ENCODE results near the gene AGRN. TPM values are rescaled to one million over a fixed set of nuclear protein-coding genes. Genes with fewer than 3 reads are reported as not detected.

The AGRN gene
- total RNA-seq, 4 donors from 2014 or later, result 50.6 to 84.8 (median 71.1) TPM

DNA sequence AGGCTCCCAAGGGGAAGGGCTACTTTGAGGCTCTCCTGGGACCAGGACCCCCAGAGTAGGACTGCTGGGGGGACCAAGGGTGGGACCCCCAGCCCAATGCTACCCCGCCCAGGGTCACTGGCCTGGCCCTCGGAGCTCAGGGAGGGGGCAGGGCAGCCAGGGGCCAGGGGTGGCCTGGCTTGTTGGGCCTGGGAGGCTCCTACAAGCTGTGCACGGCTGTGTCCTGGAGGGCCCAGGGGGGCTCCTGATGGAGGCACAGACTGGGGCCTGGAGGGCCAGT, 22.3 kb upstream of the AGRN start:
- Histone ChIP-seq H3K9me3 (no peaks in the 10 kb centered on the region), H3K4me1 (peaks cover 44% of the 10 kb centered on the region), H3K27ac (no peak overlapping the region), H3K4me3 (no peak overlapping the region), H3K27me3 (peaks cover 61% of the 10 kb centered on the region), H3K36me3 (no peaks in the 10 kb centered on the region)
- DNase-seq (ENCODE audit: low spot score in 2 of 2), result no peak
- no peak for TF ChIP-seq POLR2A (IDR thresholded peaks at IDR 0.05)
- TF ChIP-seq EP300 (IDR thresholded peaks at IDR 0.05), result no peak
- no peak for TF ChIP-seq POLR2AphosphoS5 (IDR thresholded peaks at IDR 0.05)
- no peak for TF ChIP-seq CTCF (IDR thresholded peaks at IDR 0.05)
- 100% methylated on average over 1 of the region's 3 CpGs for WGBS

- no peak overlapping the region for H3K27ac ChIP-seq
- peaks cover 48% of the 10 kb centered on the region for H3K4me1 ChIP-seq
- TF ChIP-seq EP300 (IDR thresholded peaks at IDR 0.05) (no peak), POLR2AphosphoS5 (IDR thresholded peaks at IDR 0.05) (no peak), CTCF (IDR thresholded peaks at IDR 0.05) (no peak), POLR2A (IDR thresholded peaks at IDR 0.05) (no peak)
- H3K27me3 ChIP-seq, result peaks cover 65% of the 10 kb centered on the region
- H3K36me3 ChIP-seq, result no peaks in the 10 kb centered on the region
- WGBS, result 71% methylated on average over 21 of the region's 75 CpGs
- H3K9me3 ChIP-seq, result no peaks in the 10 kb centered on the region
- H3K4me3 ChIP-seq, result peak overlapping the region; percentile 56
- DNase-seq (ENCODE audit: low spot score in 2 of 2), result peak; percentile 64 to 80
These were observed 21.8 kb upstream of the AGRN start for GRCh38 chr1:997993-998744.

DNA sequence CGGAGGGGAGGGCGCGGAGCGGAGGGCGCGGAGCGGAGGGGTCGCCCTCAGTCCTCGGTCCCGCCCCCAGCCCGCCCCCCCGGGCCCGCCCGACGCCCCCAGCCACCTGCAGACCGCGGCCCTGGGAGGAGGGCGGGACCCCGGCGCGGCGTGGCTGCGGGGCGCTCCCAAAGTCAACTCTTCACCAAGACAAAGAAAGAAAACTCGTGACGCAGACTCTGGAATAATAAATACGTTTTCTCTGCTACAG, 21.2 kb upstream of the AGRN start:
- peak overlapping the region; percentile 56 for H3K4me3 ChIP-seq
- no CpG with 5 or more reads among the region's 27 CpGs for WGBS
- H3K27ac ChIP-seq, result peak overlapping the region; percentile 89
- TF ChIP-seq POLR2A (IDR thresholded peaks at IDR 0.05), result no peak
- TF ChIP-seq EP300 (IDR thresholded peaks at IDR 0.05), result no peak
- H3K4me1 ChIP-seq, result peaks cover 52% of the 10 kb centered on the region
- H3K9me3 ChIP-seq, result no peaks in the 10 kb centered on the region
- H3K27me3 ChIP-seq, result peaks cover 70% of the 10 kb centered on the region
- DNase-seq (ENCODE audit: low spot score in 2 of 2), result no peak
- no peaks in the 10 kb centered on the region for H3K36me3 ChIP-seq

- 0% methylated on average over 11 of the region's 86 CpGs for WGBS
- H3K4me3 ChIP-seq, result peak overlapping the region; percentile 56
- H3K27ac ChIP-seq, result peak overlapping the region; percentile 89
- TF ChIP-seq POLR2AphosphoS5 (IDR thresholded peaks at IDR 0.05) (no peak), EP300 (IDR thresholded peaks at IDR 0.05) (no peak), CTCF (IDR thresholded peaks at IDR 0.05) (no peak), POLR2A (IDR thresholded peaks at IDR 0.05) (no peak)
- peaks cover 52% of the 10 kb centered on the region for H3K4me1 ChIP-seq
- H3K9me3 ChIP-seq, result no peaks in the 10 kb centered on the region
- DNase-seq (ENCODE audit: low spot score in 2 of 2), result peak; percentile 75 to 81
- H3K36me3 ChIP-seq, result no peaks in the 10 kb centered on the region
- H3K27me3 ChIP-seq, result peaks cover 75% of the 10 kb centered on the region
These were observed 20.8 kb upstream of the AGRN start for GRCh38 chr1:998995-999724.

DNA sequence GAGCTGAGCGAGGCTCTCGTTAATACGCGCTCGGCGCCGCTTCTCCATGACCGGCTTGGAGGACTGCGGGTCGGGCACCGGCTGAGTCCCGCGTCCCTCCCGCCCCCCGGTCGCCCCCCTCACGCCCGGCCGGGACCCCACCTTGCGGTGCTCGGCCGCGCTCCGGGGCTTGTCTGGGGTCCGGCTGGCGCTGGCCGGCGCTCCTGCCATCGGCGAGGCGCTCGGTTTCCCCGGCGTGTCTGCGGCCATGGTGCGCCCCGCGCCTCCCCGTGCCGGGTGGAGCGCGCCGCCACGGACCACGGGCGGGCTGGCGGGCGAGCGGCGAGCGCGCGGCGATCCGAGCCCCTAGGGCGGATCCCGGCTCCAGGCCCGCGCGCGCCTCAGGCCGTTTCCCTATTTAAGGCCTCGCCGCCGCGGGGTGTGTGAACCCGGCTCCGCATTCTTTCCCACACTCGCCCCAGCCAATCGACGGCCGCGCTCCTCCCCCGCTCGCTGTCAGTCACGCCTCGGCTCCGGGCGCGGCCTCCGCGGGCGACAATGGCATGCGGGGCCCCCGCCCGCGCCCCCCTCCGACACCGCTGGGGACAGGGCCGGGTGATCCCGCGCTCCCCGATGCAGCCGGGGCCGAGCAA, 20.1 kb upstream of the AGRN start, which contains the start of gene HES4:
Gene HES4, minus strand, starts transcription at position 373 of the 632 bp plus-strand sequence. Its CDS starts 124 bp downstream, at position 249.
- Histone ChIP-seq H3K36me3 (no peaks in the 10 kb centered on the region), H3K27ac (peak within 1 kb of the TSS; percentile 89), H3K4me1 (peaks cover 59% of the 10 kb centered on the region), H3K27me3 (peaks cover 82% of the 10 kb centered on the region), H3K4me3 (peak within 1 kb of the TSS; percentile 56), H3K9me3 (no peaks in the 10 kb centered on the region)
- DNase-seq (ENCODE audit: low spot score in 2 of 2), result peak; percentile 90 to 93
- WGBS, result no CpG with 5 or more reads among the region's 95 CpGs
- TF ChIP-seq CTCF (IDR thresholded peaks at IDR 0.05) (no peak), POLR2A (IDR thresholded peaks at IDR 0.05) (peak; percentile 41 to 84), EP300 (IDR thresholded peaks at IDR 0.05) (no peak), POLR2AphosphoS5 (IDR thresholded peaks at IDR 0.05) (peak in 1 of 3 donors; percentile 26)

Measured in suprapubic skin (tissue), 4 donors.